GM19043 (cell line): ENCODE measurements around the gene RREB1.

Experiments used
- ATAC-seq: cut with Tn5 transposase; IDR thresholded peaks from one replicate; pipeline ENCODE4 v1.9.1; 2021; ENCODE audit warnings: low read depth; ENCODE audit not compliant: unreplicated experiment

RREB1 gene, protein sequence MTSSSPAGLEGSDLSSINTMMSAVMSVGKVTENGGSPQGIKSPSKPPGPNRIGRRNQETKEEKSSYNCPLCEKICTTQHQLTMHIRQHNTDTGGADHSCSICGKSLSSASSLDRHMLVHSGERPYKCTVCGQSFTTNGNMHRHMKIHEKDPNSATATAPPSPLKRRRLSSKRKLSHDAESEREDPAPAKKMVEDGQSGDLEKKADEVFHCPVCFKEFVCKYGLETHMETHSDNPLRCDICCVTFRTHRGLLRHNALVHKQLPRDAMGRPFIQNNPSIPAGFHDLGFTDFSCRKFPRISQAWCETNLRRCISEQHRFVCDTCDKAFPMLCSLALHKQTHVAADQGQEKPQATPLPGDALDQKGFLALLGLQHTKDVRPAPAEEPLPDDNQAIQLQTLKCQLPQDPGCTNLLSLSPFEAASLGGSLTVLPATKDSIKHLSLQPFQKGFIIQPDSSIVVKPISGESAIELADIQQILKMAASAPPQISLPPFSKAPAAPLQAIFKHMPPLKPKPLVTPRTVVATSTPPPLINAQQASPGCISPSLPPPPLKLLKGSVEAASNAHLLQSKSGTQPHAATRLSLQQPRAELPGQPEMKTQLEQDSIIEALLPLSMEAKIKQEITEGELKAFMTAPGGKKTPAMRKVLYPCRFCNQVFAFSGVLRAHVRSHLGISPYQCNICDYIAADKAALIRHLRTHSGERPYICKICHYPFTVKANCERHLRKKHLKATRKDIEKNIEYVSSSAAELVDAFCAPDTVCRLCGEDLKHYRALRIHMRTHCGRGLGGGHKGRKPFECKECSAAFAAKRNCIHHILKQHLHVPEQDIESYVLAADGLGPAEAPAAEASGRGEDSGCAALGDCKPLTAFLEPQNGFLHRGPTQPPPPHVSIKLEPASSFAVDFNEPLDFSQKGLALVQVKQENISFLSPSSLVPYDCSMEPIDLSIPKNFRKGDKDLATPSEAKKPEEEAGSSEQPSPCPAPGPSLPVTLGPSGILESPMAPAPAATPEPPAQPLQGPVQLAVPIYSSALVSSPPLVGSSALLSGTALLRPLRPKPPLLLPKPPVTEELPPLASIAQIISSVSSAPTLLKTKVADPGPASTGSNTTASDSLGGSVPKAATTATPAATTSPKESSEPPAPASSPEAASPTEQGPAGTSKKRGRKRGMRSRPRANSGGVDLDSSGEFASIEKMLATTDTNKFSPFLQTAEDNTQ (N-terminal part only)

DNA sequence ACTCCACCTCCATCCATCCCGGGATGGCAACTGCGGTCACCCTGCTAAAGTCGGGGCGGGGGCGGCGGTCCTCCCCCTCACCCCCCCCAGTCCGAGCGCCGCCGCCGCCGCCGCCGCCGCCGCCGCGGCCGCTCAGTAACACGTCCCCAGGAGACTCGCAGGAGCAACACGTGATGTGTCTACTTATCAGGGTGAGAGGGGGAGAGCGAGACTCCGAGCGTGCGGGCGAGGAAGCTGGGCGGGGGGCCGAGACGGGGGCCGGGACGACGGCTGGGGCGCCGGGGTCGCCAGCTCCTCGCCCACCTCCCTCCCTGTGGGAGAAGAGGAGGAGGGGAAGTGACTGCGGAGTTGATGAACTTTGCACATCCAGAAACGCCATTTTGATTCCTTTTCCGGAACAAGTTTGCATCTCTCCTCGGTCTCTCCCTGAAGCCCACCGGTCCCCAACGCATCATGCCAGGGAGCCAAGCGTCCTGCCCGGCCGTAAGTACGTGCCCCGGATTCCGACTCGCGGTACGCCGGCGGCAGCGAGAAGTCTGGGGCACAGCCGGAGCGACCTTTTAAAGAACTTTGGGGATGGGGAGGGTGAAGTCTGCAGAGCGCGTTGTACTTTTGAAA lies at the start of gene RREB1:
Gene RREB1 (plus strand): TSS at position 384 of the 618 bp plus-strand sequence. CDS start 73,951 bp downstream, outside the sequence.
- peak; percentile 43 for ATAC-seq

DNA sequence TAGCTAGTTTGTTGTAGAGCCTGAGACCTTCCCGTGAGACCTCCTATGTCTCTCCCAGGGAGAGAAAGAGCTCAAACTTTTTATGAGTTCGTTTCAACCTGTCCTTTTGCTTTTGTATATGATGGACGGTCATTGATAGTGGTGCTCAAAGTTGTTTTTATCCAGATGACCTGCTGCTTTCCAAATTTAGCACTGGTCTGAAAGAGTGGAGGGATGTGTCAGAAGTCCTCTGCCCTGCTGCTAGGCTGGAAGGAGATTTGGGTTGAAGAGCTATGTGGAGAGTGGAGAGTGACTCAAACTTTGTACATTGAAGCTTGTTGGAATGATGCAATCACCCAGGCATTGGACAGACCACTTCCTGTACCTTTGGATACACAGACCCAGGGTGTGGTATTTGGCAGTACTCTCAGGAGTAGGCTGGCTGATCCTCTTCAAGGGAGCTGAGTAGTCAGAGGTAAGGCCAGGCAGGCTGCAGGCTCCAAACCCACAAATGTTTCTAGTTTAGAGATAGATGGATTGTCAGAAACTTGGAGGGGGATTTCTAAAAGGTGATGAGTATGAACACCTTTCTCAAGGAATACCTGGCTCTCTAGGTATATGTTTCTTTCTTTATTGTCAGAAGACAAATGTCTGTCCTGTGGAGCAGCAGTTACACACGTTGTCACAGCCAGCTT lies 49.4 kb upstream of the RREB1 start:
- ATAC-seq: no peak

DNA sequence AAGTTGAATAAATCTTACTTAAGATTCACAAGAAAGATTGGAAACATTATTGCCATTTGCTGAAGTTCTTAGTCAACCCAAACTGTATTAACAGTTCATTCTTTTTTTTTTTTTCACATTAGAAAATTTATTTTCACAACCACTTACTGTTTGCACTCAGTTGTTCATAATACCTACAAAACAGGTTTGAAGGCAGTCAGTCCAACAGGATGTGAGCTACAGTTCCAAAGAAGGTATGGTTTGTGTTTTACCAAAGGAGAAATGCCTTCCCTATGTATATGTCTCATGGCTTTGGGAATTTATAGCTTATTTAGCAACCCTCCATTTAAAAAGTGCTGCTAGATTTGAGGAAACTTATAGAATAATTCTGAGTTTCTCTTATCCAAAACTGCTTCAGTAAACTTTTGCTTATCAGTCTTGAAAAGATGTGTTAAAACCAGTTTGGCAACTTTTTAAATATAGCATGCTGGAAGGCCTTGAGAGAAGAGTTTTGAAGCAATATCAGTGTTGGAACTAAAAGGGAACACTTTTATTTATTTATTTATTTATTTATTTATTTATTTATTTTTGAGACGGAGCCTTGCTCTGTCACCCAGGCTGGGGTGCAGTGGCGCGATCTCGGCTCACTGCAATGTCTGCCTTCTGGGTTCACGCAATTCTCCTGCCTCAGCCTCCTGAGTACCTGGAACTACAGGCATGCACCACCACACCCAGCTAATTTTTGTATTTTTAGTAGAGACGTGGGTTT lies 46.8 kb upstream of the RREB1 start:
- ATAC-seq: no peak

DNA sequence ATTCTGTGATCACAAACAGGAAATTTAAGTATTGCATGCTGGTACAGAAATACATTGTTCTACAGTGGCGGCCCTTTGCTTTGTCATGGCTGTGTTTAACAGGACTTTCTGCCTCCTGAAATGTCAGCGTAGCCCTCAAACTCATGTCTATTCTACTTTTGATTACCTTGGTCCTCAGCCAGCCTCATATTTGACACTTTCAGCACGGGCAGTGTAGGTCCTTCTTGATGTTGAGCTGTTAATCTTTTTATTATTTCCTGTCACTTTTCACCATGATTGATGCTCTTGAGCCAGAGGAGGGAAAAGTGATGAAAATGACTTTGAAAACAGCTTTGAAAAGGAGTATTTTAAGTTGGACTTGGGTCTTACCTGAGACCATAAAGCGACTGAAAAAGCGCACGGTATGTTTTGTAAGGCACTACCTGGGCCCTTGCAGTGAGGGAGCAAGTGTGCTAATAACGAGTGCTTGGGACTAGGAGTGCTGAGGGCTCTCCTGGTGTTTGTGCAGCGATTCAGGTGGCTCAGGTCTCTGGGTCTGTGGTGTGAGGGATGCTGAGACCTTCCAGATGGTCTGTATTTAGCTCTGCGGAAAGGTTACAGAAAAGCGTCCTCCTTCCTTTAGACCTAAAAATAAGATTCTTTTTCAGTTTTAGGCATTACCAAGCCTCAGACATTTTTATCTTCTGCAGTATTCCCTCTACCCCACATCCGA lies 45.2 kb upstream of the RREB1 start:
- no peak for ATAC-seq

DNA sequence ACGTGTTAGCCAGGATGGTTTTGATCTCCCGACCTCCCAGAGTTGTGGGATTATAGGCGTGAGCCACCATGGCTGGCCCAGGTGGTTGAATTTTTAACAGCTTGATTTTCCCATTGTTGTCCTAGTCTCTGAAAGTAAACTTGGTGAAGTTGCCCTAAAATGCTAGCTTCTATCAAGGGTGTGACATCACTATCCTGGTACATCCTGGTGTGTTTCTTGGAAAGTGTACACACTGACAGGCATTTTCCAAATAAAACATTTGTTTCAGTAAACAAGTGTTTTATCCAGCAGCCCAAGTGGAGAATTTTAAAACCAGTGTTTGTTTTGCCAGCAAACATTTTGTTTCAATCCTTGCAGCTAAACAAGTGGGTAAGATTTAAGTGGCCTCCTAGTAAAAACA lies 40.5 kb upstream of the RREB1 start:
- ATAC-seq: no peak

DNA sequence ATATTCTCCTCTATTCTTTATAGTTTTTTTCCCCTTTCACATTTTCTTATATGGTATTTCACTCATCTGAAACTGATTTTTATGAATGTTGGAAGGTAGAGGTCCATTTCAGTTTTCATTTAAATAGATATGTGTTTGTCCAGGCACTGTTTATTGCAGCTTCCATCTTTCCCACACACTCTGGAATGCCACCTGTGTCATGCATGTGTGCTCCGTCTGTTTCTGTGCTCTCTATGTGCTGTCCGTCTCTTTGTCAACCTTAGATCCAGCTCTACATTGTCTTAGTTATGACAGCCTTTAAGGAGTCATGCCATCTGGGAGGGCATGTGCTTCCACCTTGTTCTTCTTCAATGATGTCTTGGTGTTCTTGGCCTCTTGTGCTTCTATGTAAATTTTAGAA lies 36.4 kb upstream of the RREB1 start:
- ATAC-seq: no peak

DNA sequence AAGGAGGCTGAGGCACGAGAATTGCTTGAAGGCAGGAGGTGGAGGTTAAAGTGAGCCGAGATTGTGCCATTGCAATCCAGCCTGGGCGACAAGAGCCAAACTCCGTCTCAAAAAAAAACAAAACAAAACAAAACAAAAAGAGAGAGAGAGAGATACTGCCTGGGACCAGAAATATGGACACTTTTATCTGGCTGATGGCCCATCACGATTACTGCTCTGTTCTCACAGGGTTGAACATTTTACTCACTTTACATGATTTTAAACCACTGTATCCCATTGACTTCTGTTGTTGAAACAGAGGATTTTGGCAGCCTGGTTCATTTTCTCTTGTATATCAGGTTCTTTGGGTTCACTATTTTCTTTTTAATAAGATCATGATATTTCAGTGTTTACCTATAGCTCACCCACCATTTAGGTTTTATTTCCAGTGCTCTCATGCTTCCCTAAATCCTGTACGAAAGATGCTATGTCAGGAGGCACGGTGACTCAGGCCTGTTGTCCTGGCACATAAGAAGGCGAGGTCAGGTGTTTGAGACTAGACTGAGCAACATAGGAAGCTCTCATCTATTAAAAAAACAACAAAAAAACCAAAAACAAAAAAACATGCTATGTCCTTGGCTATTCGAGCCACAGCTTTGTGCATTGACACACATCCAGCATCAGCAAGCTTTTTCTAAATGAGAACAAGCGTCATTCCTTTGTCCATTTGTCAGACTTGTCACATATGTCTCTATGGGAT lies 34.5 kb upstream of the RREB1 start:
- no peak for ATAC-seq

DNA sequence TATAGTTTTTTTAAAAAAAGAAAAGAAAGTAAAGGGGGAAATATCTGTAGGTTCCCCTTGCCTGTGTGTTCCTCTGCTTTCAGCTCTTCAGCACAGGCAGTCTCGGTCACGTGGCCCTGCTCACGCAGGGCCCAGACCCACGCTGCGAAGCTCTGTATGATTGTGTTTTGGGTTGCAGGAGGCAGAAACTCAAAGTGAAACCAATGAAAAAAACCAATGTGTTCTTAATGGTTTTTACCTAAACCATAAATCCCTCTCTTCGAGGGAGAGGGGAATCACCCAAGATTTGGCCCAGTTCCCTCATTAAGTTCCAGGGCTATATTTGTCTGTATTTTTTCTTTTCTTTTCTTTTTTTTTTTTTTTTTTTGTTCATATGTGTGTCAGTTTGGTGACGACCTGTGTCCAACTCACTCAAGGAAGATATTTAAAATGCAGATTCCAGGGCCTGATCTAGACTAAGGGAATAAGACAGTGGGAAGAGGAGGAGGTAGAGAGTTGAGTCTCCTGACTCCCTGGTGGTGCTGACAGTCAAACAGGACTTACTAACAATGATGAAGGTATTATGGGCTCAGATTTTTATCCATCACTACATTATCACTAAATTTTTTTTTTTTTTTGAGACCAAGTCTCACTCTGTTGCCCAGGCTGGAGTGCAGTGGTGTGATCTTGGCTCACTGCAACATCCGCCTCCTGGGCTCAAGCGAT lies 33.8 kb upstream of the RREB1 start:
- peak; percentile 99 for ATAC-seq

DNA sequence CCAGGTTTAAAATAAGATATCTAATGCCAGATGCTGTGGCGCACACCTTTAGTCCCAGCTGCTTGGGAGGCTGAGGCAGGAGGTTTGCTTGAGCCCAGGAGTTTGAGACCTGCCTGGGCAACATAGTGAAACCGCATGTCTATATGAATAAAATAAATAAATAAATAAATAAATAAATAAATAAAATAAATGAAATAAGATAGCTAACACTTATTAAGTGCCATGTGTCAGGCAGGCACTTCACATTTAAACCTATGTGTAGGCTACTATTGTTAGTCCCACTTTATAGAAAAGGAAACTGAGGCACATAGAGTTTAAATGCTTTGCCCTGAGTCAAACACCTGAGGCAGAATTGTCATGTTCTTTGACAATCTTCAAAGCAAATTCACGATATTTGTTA lies 32.9 kb upstream of the RREB1 start:
- no peak for ATAC-seq

DNA sequence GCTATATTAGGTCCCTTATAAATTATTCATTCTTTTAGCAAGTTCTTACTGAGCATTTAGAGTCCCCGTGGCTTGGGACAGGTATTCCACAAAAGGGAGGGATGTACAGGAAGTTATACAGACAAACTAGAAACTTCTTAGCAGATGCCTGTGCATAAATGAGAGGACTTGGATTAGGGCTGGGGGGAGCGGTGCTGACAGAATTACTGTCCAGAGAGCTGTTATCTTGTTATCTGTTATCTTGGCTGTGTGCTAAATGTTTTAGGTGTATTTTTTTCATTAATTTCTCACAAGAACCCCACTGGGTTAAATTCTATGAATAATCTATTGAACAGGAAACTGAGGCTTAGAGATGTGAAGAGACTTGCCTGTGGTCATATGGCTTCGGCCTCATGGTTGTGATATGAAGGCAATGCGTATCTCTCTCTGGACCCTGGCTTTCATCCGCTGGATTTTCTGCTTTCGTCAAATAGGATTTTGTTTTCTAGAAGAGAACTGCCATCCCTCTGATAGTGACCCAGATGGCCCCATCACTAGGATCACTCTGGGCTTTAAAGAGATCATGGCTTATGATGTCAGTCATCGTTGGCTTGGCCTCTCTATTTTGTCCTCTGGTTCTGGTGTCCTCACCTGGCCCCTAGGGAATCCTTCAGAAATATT lies 32.3 kb upstream of the RREB1 start:
- ATAC-seq: no peak

DNA sequence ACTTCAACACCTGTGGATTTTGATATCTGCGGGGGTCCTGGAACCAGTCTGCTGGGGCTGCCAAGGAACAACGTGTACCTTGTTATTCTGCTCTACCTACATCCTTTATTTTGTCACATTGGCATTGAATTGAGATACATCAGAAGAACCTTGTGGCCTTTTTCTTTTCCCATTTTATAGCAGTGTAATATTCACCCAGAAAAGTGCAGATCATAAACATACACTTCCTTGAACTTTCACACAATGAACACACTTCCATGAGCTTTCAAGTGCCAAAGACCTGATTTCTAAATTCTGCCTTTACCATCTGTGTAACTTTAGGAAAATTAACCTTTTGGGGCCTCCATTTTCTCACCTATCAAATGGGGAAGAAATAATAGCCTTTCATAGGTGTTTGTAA lies 29.9 kb upstream of the RREB1 start:
- no peak for ATAC-seq

DNA sequence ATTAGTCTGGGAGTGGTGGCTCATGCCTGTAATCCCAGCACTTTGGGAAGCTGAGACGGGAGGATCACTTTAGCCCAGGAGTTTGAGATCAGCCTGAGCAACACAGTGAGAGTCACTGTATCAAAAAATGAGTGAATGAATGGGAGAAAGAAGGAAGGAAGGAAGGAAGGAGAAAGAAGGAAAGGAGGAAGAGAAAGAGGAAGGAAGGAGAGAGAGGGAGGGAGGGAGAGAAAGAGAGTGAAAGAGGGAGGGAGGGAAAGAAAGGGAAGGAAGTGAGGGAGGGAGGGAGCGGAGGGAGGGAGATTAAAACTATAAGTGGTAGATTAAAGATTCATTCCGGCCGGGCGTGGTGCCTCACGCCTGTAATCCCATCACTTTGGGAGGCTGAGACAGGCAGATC lies 28.9 kb upstream of the RREB1 start:
- no peak for ATAC-seq

DNA sequence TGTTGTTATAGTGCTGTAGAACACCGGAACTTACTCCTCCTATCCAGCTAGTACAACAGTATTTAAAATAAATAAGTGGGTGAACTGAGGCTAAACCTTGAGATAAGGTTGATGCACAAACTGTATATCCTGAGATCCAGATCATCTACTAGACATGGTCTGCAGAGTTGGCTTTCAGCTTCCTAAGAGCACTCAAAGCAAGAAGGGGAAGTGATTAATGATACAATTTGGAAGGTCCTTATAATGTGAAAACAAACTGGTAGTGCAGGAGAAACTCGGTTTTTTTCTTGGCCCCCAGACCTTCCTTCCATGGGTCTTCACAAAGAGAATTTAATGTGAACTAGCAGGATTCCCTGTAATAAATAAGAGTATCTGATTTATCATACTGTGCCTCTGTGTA lies 27.4 kb upstream of the RREB1 start:
- ATAC-seq: no peak

DNA sequence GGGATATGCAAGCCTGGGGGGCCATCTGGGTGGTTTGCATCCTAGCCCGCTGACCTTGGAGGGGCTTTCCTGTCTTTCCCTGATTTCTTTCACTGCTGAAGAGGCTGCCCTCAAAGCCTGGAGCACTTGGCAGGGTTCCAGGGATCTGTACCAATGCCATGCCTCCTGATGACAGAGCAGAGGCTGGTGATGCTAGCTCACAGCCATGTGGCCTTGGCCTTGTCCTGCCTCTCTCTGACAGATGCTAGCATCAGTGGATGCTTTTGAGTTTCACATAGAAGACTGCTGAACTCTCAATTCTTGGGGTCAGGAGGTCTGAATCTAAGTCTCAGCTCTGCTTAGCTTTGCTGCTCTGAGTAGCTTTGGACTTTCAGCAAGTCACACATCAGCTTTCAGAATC lies 21.9 kb upstream of the RREB1 start:
- peak; percentile 42 for ATAC-seq

DNA sequence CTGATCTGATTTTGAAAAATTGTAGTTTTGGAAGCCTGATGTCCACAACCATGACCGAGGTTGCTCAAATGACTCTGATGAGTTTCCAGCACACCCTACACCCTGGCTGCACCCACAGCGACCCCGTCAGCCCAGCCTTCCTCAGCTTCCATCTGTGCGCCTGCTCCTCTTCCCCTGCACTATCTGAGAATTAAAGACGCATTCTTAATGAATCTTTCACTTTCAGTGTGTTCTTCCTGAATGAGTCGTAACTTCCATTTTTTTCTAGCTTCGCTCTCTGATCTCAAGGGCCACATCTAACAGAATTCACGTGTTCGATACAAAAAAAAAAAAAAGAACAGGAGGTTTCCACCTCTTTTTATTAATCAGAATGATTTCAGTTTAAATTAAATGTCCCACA lies 21.3 kb upstream of the RREB1 start:
- peak; percentile 50 for ATAC-seq

DNA sequence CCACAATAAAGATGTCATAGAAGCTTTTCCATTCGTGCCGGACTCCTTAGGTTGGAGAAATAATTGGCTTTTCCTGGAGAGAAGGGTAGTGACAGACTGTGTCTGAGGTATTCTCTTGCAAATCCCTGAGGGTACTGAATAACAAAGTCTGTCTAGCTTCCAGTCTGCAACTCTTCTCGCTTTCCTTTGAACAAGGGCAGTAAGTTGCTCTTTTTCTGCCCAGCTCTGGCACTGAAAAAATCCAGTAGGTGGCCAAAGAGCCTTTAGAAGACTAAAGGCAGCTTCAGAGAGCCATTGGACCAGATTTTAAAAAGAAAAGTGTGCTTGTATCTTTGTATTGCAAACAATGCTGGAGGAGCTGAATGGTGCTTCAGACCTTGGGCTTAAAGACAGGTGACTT lies 20.7 kb upstream of the RREB1 start:
- no peak for ATAC-seq

DNA sequence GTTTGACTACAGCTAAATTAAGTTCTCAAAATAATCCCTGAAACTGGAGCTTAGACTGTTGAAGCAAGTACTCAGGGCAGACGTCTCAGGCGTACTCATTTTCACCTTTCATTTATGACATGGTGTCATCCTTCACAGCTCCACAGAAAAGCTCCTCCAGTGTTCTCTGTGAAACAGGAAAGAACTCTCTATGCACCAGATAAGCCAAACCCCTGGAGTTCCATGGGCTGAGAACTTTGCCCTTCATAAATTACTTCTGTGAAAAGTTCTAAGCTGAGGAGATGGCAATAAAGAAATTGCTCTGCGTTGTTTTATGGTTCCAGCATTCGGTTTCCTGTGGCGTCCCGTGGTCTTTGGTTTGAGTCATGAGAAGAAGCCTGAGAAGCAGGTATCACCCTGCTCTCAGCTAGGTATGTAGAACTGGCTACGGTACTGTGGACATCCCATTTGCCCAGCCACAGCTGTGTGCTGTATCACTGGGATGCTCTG lies 20.2 kb upstream of the RREB1 start:
- ATAC-seq: peak; percentile 44
